NT2/D1 (cell line): ENCODE results near the gene CAMK2N2.

Experiments
- SUZ12 ChIP-seq: IDR thresholded peaks from 2 replicates; pipeline ENCODE4 v1.6.1; 2011; ENCODE audit not compliant: insufficient read length, insufficient read depth; ENCODE audit errors: extremely low read depth
- YY1 ChIP-seq: IDR thresholded peaks from 2 replicates; pipeline ENCODE4 v1.6.1; 2011; ENCODE audit not compliant: insufficient read length, insufficient read depth

DNA sequence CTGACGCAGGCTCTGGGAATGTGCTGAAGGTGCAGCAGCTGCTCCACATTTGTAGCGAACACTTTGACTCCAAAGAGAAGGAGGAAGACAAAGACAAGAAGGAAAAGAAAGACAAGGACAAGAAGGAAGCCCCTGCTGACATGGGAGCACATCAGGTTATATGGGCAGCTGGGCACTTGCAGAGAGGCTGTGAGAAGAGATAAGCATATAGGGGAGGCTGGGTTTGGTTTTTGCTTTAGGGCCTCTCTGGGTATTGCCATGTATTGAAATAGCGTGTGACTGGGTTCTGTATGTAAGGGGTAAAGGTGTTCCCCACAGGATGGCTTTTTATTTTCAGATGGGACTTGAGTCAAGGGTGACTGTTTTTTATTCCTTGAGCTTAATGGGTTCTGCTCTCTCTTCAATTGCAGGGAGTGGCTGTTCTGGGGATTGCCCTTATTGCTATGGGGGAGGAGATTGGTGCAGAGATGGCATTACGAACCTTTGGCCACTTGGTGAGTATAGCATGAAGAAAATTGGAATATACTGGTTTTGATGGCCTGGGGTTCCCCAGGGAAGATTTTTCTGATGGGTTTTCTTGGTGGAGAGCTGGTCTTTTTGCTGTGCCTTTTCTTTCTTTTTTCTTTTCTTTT, 45.1 kb upstream of the CAMK2N2 start:
- TF ChIP-seq YY1: no peak
- no peak for TF ChIP-seq SUZ12
